ENCODE measurements around the gene SMARCA4.
"Not testable (repeated sequence)": the region's sequence is repeated elsewhere in the genome, so short reads cannot be mapped to it uniquely, and the experiment has no call there.

SMARCA4 gene

GRCh38 chr19:10991076-10991475 is 30.2 kb downstream of the SMARCA4 start (continued):
- TF ChIP-seq ZNF530 (tag by site-specific recombination; IDR thresholded peaks at IDR 0.05; ENCODE audit: low read depth) (no peak), SETDB1 (IDR thresholded peaks at IDR 0.05; ENCODE audit: insufficient read length, low read length) (no peak), ZNF114 (tag by site-specific recombination; IDR thresholded peaks at IDR 0.05) (no peak), ZNF510 (tag by site-specific recombination; IDR thresholded peaks at IDR 0.05; ENCODE audit: insufficient replicate concordance) (no peak), PRDM6 (tag by site-specific recombination; IDR thresholded peaks at IDR 0.05) (no peak)

GRCh38 chr19:10991521-10992081 is 30.8 kb downstream of the SMARCA4 start:
- TF ChIP-seq ZNF23 (tag by site-specific recombination; IDR thresholded peaks at IDR 0.05; ENCODE audit: borderline replicate concordance) (no peak), ZNF501 (tag by site-specific recombination; IDR thresholded peaks at IDR 0.05) (no peak), ZNF626 (tag by site-specific recombination; IDR thresholded peaks at IDR 0.05) (no peak), SALL2 (tag by site-specific recombination; IDR thresholded peaks at IDR 0.05; ENCODE audit: borderline replicate concordance) (no peak), WT1 (tag by site-specific recombination; IDR thresholded peaks at IDR 0.05) (no peak), ZXDB (tag by site-specific recombination; IDR thresholded peaks at IDR 0.05) (no peak), ZNF707 (tag by site-specific recombination; IDR thresholded peaks at IDR 0.05) (no peak), ZNF404 (tag by site-specific recombination; IDR thresholded peaks at IDR 0.05) (no peak), ZNF670 (tag by site-specific recombination; IDR thresholded peaks at IDR 0.05; ENCODE audit: low read depth) (no peak), TCF7L2 (IDR thresholded peaks at IDR 0.05; ENCODE audit: borderline replicate concordance, low read depth, low read length) (no peak), ZNF623 (tag by site-specific recombination; IDR thresholded peaks at IDR 0.05) (peak; percentile 97), ZNF830 (tag by site-specific recombination; IDR thresholded peaks at IDR 0.05; ENCODE audit: low read depth) (no peak), ZNF16 (tag by site-specific recombination; IDR thresholded peaks at IDR 0.05; ENCODE audit: low read depth) (peak; percentile 84), ZSCAN4 (tag by site-specific recombination; IDR thresholded peaks at IDR 0.05) (no peak), KLF8 (tag by site-specific recombination; IDR thresholded peaks at IDR 0.05) (no peak), ZNF211 (tag by site-specific recombination; IDR thresholded peaks at IDR 0.05; ENCODE audit: low read depth) (no peak)
- no peaks in the 10 kb centered on the region for H3K4me1 ChIP-seq (ENCODE audit: control insufficient read depth, insufficient read depth, low read length)
- no peak overlapping the region for H3K27ac ChIP-seq (ENCODE audit: extremely low read depth, low read depth, low read length)
- no peak overlapping the region for H3K4me3 ChIP-seq (ENCODE audit: low read depth, low read length)
- ChIA-PET CTCF (interaction anchor here (0.7 to 1.6 kb wide), 3 partner anchors 47 to 208 kb away, joined by 3 to 4 read pairs (median 3); no protein-coding TSS in a partner anchor), POLR2A (no interaction called here)
- H3K36me3 ChIP-seq (ENCODE audit: control insufficient read depth in 2 of 2, insufficient read depth in 1 of 2, low read length in 2 of 2): peaks cover 36 to 85% of the 10 kb centered on the region in 2 experiments
- no peaks in the 10 kb centered on the region for H3K9me3 ChIP-seq (ENCODE audit: control insufficient read depth, insufficient read depth, low read depth, low read length)

- H3K36me3 ChIP-seq (ENCODE audit: control insufficient read depth in 2 of 2, insufficient read depth in 1 of 2, low read length in 2 of 2): peaks cover 42 to 84% of the 10 kb centered on the region in 2 experiments
- H3K9me3 ChIP-seq (ENCODE audit: control insufficient read depth, insufficient read depth, low read depth, low read length); H3K4me1 ChIP-seq (ENCODE audit: control insufficient read depth, insufficient read depth, low read length); POLR2A ChIA-PET; H3K4me3 ChIP-seq (ENCODE audit: low read depth, low read length); H3K27ac ChIP-seq (ENCODE audit: extremely low read depth, low read depth, low read length): not testable (repeated sequence)
- CTCF ChIA-PET: interaction anchor here (0.7 to 1.6 kb wide), 2 partner anchors 57 to 208 kb away, joined by 3 to 4 read pairs; no protein-coding TSS in a partner anchor
- TF ChIP-seq ZNF362 (tag by site-specific recombination; IDR thresholded peaks at IDR 0.05): 0 out of 2 replicates have a peak, but pooled peaks have one; percentile 51
Measured at GRCh38 chr19:10992174-10992573, 31.3 kb downstream of the SMARCA4 start.

Measured in HEK293 (cell line).